T-helper 2 cell (primary cell): Measurements from ENCODE around the gene TYW1B.
"Not testable (repeated sequence)": the region's sequence is repeated elsewhere in the genome, so short reads cannot be mapped to it uniquely, and the experiment has no call there.

Source experiments
- DNase-seq, 5 experiments: peaks; one replicate each; pipeline versions ENCODE4 v3.0.0 to v3.0.0-alpha.2; 2012 to 2022
- total RNA-seq, 2 donors: gene quantifications; one replicate each; lab custom pipeline; 2026; lab: John Stamatoyannopoulos, UW

Gene TYW1B
- 15.8 to 15.9 reads per million in 2 donors for total RNA-seq

GRCh38 chr7:72827839-72828591 lies at the start of gene TYW1B:
TSS of gene TYW1B (minus strand) at chr7:72828200. CDS start at chr7:72828075, 125 bp downstream.
- DNase-seq: peak; percentile 90 to 98 (median 96)

- DNase-seq: not testable (repeated sequence)
These were observed 39.6 kb upstream of the TYW1B start for GRCh38 chr7:72867591-72867990.

GRCh38 chr7:72858846-72859400 lies 30.9 kb upstream of the TYW1B start:
- DNase-seq: not testable (repeated sequence)

GRCh38 chr7:72857925-72858324 lies 29.9 kb upstream of the TYW1B start:
- not testable (repeated sequence) for DNase-seq

GRCh38 chr7:72855261-72855660 lies 27.3 kb upstream of the TYW1B start:
- DNase-seq: not testable (repeated sequence)

GRCh38 chr7:72852937-72853336 lies 24.9 kb upstream of the TYW1B start:
- not testable (repeated sequence) for DNase-seq

- not testable (repeated sequence) for DNase-seq
These were observed 22.7 kb upstream of the TYW1B start for GRCh38 chr7:72850746-72851145.

GRCh38 chr7:72844146-72844545 lies 16.1 kb upstream of the TYW1B start:
- not testable (repeated sequence) for DNase-seq

GRCh38 chr7:72843166-72843565 lies 15.2 kb upstream of the TYW1B start:
- DNase-seq: not testable (repeated sequence)

GRCh38 chr7:72840966-72841511 lies 13.0 kb upstream of the TYW1B start:
- DNase-seq: not testable (repeated sequence)

GRCh38 chr7:72838315-72838714 lies 10.3 kb upstream of the TYW1B start:
- not testable (repeated sequence) for DNase-seq

- not testable (repeated sequence) for DNase-seq
These were observed 9.3 kb upstream of the TYW1B start for GRCh38 chr7:72837291-72837690.

GRCh38 chr7:72830567-72830966 lies 2.6 kb upstream of the TYW1B start:
- DNase-seq: peak in 1 of 5 experiments; percentile 10

- peak in 3 of 5 experiments; percentile 39 to 83 (median 58) for DNase-seq
These were observed 1.8 kb upstream of the TYW1B start for GRCh38 chr7:72829687-72830354.

- DNase-seq: peak; percentile 80 to 98 (median 94)
These were observed 1.3 kb upstream of the TYW1B start for GRCh38 chr7:72829291-72829686.

GRCh38 chr7:72823765-72824732 lies 4.0 kb downstream of the TYW1B start:
- DNase-seq: peak in 2 of 5 experiments; percentile 7 to 15

- not testable (repeated sequence) for DNase-seq
These were observed 5.5 kb downstream of the TYW1B start for GRCh38 chr7:72822497-72822896.

GRCh38 chr7:72818663-72819361 lies 9.2 kb downstream of the TYW1B start:
- peak in 1 of 5 experiments; percentile 16 for DNase-seq

GRCh38 chr7:72817661-72818060 lies 10.3 kb downstream of the TYW1B start:
- DNase-seq: not testable (repeated sequence)

- DNase-seq: not testable (repeated sequence)
These were observed 11.4 kb downstream of the TYW1B start for GRCh38 chr7:72816370-72817157.
